MM.1S (cell line): ENCODE results near the gene ID2.

Experiments used
- CTCF ChIP-seq: fragments of 300-600 bp; sonication (generic); IDR thresholded peaks from 2 replicates; pipeline ENCODE4 v1.5.1; 2016; ENCODE audit warnings: antibody characterized with exemption, low read length, mixed read lengths
- EZH2 ChIP-seq: fragments of 300-600 bp; sonication (generic); optimal IDR thresholded peaks from 2 replicates; pipeline ENCODE3; 2017; ENCODE audit warnings: low read depth, mild to moderate bottlenecking, antibody characterized with exemption, low read length, mixed read lengths

- TF ChIP-seq EZH2: no peak
- no peak for TF ChIP-seq CTCF
Measured at GRCh38 chr2:8674420-8675009, 7.3 kb upstream of the ID2 start.
